HCT116 (cell line): Measurements from ENCODE around the gene ELF2. TPM values are rescaled to one million over a fixed set of nuclear protein-coding genes. Genes with fewer than 3 reads are reported as not detected.

Experiments used
- ATAC-seq: fragments of 200-7000 bp; cut with Tn5 transposase; 2 replicates; pipeline ENCODE4 v1.9.1; 2020; ENCODE audit warnings: mild to moderate bottlenecking, moderate library complexity
- BruUV-seq: library from RNA; stranded (reverse); fragments of 400-500 nt; replicated peaks from 2 replicates; lab custom pipeline; 2021; lab: Mats Ljungman, UMichigan
- CTCF ChIA-PET: fragments of 300-600 bp; sonication (Branson Sonifier 250); formaldehyde crosslinking; loops from one replicate; lab custom pipeline; 2021; ENCODE audit warnings: antibody characterized with exemption; lab: Charles Lee
- POLR2A ChIA-PET: fragments of 300-600, 350-600 bp; sonication (Branson Sonifier 250); formaldehyde crosslinking; loops from one replicate; lab custom pipeline; 2021; ENCODE audit warnings: antibody characterized with exemption; lab: Charles Lee
- RAD21 ChIA-PET, 2 experiments: fragments of 300-600 bp; sonication (Branson Sonifier 250); formaldehyde crosslinking; loops; one replicate each; lab custom pipeline; 2023; ENCODE audit warnings: low total read pairs in 2 of 2; ENCODE audit not compliant: uncharacterized antibody in 2 of 2, unreplicated experiment in 2 of 2, low non-redundant PET in 1 of 2; lab: Charles Lee
- DNase-seq: peaks from one replicate; pipeline ENCODE4 v3.0.0-alpha.2; 2010; ENCODE audit warnings: low read depth, low spot score
- H2AFZ ChIP-seq: fragments of 200-600 bp; shearing (Covaris generic), sonication (generic); 2 replicates; pipeline ENCODE4 v1.6.1; 2017; ENCODE audit warnings: low read depth, mixed run types, mixed read lengths, antibody characterized with exemption, low read length; ENCODE audit not compliant: poor library complexity, severe bottlenecking
- H3K27ac ChIP-seq: 2 replicates; pipeline ENCODE4 v1.5.1; 2012; ENCODE audit warnings: low read depth, low read length
- H3K27me3 ChIP-seq: fragments of 200-600 bp; sonication (generic); 2 replicates; pipeline ENCODE4 v1.6.1; 2016; ENCODE audit warnings: mixed run types, low read length, mixed read lengths; ENCODE audit not compliant: insufficient read depth
- H3K36me3 ChIP-seq, 2 experiments: fragments of 200-500 bp in 1 of 2; fragments of 200-600 bp in 1 of 2; sonication (Bioruptor generic) in 1 of 2; sonication (generic) in 1 of 2; 2 replicates each; pipeline versions ENCODE4 v1.5.1 to v1.6.1; 2014 to 2016; ENCODE audit warnings: low read length in 2 of 2, inconsistent platforms in 1 of 2, mixed read lengths in 1 of 2, mixed run types in 1 of 2; ENCODE audit not compliant: insufficient read depth in 2 of 2, control insufficient read depth in 1 of 2
- H3K4me1 ChIP-seq, 2 experiments: fragments of 200-600 bp in 1 of 2; sonication (generic) in 1 of 2; 2 replicates each; pipeline versions ENCODE4 v1.5.1 to v1.6.1; 2012 to 2017; ENCODE audit warnings: low read length in 2 of 2, inconsistent platforms in 1 of 2, mild to moderate bottlenecking in 1 of 2, mixed read lengths in 1 of 2, mixed run types in 1 of 2, moderate library complexity in 1 of 2; ENCODE audit not compliant: insufficient read depth in 2 of 2, control insufficient read depth in 1 of 2
- H3K4me2 ChIP-seq: fragments of 200-600 bp; sonication (generic); 2 replicates; pipeline ENCODE4 v1.6.1; 2017; ENCODE audit warnings: mixed run types, low read length, mixed read lengths
- H3K4me3 ChIP-seq, 2 experiments: fragments of 200-600 bp in 1 of 2; sonication (generic) in 1 of 2; replicated peaks in 1 of 2; 2 replicates each; pipeline ENCODE4 v1.5.1; 2011 to 2016; ENCODE audit warnings: low read length in 2 of 2, control low read depth in 1 of 2, low read depth in 1 of 2, mild to moderate bottlenecking in 1 of 2, mixed read lengths in 1 of 2, mixed run types in 1 of 2
- H3K79me2 ChIP-seq: fragments of 200-600 bp; sonication (generic); 2 replicates; pipeline ENCODE4 v1.6.1; 2017; ENCODE audit warnings: mild to moderate bottlenecking, mixed run types, low read length, moderate library complexity, mixed read lengths; ENCODE audit not compliant: insufficient read depth
- H3K9ac ChIP-seq: fragments of 200-600 bp; sonication (generic); 2 replicates; pipeline ENCODE4 v1.6.1; 2016; ENCODE audit warnings: low read length, mixed read lengths
- H3K9me2 ChIP-seq: fragments of 200-600 bp; sonication (generic), shearing (Covaris generic); 2 replicates; pipeline ENCODE4 v1.6.1; 2017; ENCODE audit warnings: mixed run types, mild to moderate bottlenecking, moderate library complexity; ENCODE audit not compliant: insufficient read depth
- H3K9me3 ChIP-seq, 2 experiments: fragments of 200-500 bp in 1 of 2; fragments of 200-600 bp in 1 of 2; sonication (Bioruptor generic) in 1 of 2; sonication (generic) in 1 of 2; 2 replicates each; pipeline ENCODE4 v1.6.1; 2014 to 2017; ENCODE audit warnings: low read length in 2 of 2, mixed read lengths in 2 of 2, inconsistent platforms in 1 of 2, low read depth in 1 of 2, mild to moderate bottlenecking in 1 of 2, mixed run types in 1 of 2, moderate library complexity in 1 of 2; ENCODE audit not compliant: control insufficient read depth in 1 of 2, insufficient read depth in 1 of 2
- H4K20me1 ChIP-seq: fragments of 200-600 bp; sonication (generic), shearing (Covaris generic); 2 replicates; pipeline ENCODE4 v1.6.1; 2017; ENCODE audit warnings: mixed run types, mild to moderate bottlenecking, moderate library complexity; ENCODE audit not compliant: insufficient read depth
- ATF3 ChIP-seq: IDR thresholded peaks from 2 replicates; pipeline ENCODE4 v1.6.1; 2012
- CBX3 ChIP-seq: IDR thresholded peaks from 2 replicates; pipeline ENCODE4 v1.6.1; 2012; ENCODE audit warnings: low read depth
- CEBPB ChIP-seq: IDR thresholded peaks from 2 replicates; pipeline ENCODE4 v1.6.1; 2012; ENCODE audit warnings: low read depth
- ELF1 ChIP-seq: IDR thresholded peaks from 2 replicates; pipeline ENCODE4 v1.6.1; 2012; ENCODE audit warnings: low read depth, borderline replicate concordance
- EZH2 ChIP-seq: fragments of 200-600 bp; sonication (generic); IDR thresholded peaks from 2 replicates; pipeline ENCODE4 v1.6.1; 2017; ENCODE audit warnings: antibody characterized with exemption, mixed run types
- EZH2phosphoT487 ChIP-seq: fragments of 200-600 bp; IDR thresholded peaks from 2 replicates; pipeline ENCODE4 v1.6.1; 2018; ENCODE audit warnings: antibody characterized with exemption, borderline replicate concordance
- FOSL1 ChIP-seq: IDR thresholded peaks from 2 replicates; pipeline ENCODE4 v1.6.1; 2012; ENCODE audit warnings: low read depth
- POLR2AphosphoS5 ChIP-seq: IDR thresholded peaks from 2 replicates; pipeline ENCODE4 v1.6.1; 2011; ENCODE audit warnings: mild to moderate bottlenecking, low read depth, low read length, moderate library complexity
- RAD21 ChIP-seq: IDR thresholded peaks from 2 replicates; pipeline ENCODE4 v1.6.1; 2012; ENCODE audit warnings: low read depth, mild to moderate bottlenecking
- REST ChIP-seq: IDR thresholded peaks from 2 replicates; pipeline ENCODE4 v1.6.1; 2012; ENCODE audit warnings: low read depth
- SIN3A ChIP-seq: IDR thresholded peaks from 2 replicates; pipeline ENCODE4 v1.6.1; 2012; ENCODE audit warnings: low read depth
- SP1 ChIP-seq: IDR thresholded peaks from 2 replicates; pipeline ENCODE4 v1.6.1; 2012; ENCODE audit warnings: low read depth
- TCF7L2 ChIP-seq: IDR thresholded peaks from 2 replicates; pipeline ENCODE4 v1.7.0; 2011; ENCODE audit warnings: borderline replicate concordance, inconsistent platforms; ENCODE audit not compliant: insufficient read depth, insufficient read length; ENCODE audit errors: extremely low read depth
- YY1 ChIP-seq: IDR thresholded peaks from 2 replicates; pipeline ENCODE4 v1.6.1; 2011; ENCODE audit warnings: low read length, low read depth, moderate library complexity, mild to moderate bottlenecking; ENCODE audit not compliant: insufficient replicate concordance; ENCODE audit errors: extremely low read depth
- ZFX ChIP-seq: fragments of 450-650 bp; IDR thresholded peaks from 2 replicates; pipeline ENCODE4 v1.6.1; 2017
- ZNF274 ChIP-seq: fragments of 200-500 bp; sonication (Bioruptor generic); IDR thresholded peaks from 2 replicates; pipeline ENCODE4 v1.6.1; 2014; ENCODE audit warnings: mild to moderate bottlenecking, low read depth, low read length, inconsistent platforms
- intact Hi-C: fragments of 100-400 bp; cut with micrococcal nuclease; formaldehyde crosslinking; loops from 2 replicates; pipeline ENCODE4 v1.10.0; 2022
- total RNA-seq: library from RNA; stranded (reverse); gene quantifications from one replicate; pipeline ENCODE4 v1.2.1, GENCODE V29; 2021; ENCODE audit not compliant: unreplicated experiment

Gene ELF2
- total RNA-seq, 1 experiment from 2014 or later, result 28.2 TPM

GRCh38 chr4:139014371-139015268, 162.4 kb downstream of the ELF2 start (continued):
- 0 out of 2 replicates have a peak, but pooled peaks have one; percentile 52 for TF ChIP-seq ATF3
- TF ChIP-seq RAD21, result 0 out of 2 replicates have a peak, but pooled peaks have one; percentile 13
- TF ChIP-seq SP1, result peak; percentile 92
- no peak for TF ChIP-seq REST
- peak; percentile 38; the same call in 1 of the 2 replicates for TF ChIP-seq CEBPB
- no peak for TF ChIP-seq ZNF274
- peak; percentile 88 for TF ChIP-seq SIN3A

DNA sequence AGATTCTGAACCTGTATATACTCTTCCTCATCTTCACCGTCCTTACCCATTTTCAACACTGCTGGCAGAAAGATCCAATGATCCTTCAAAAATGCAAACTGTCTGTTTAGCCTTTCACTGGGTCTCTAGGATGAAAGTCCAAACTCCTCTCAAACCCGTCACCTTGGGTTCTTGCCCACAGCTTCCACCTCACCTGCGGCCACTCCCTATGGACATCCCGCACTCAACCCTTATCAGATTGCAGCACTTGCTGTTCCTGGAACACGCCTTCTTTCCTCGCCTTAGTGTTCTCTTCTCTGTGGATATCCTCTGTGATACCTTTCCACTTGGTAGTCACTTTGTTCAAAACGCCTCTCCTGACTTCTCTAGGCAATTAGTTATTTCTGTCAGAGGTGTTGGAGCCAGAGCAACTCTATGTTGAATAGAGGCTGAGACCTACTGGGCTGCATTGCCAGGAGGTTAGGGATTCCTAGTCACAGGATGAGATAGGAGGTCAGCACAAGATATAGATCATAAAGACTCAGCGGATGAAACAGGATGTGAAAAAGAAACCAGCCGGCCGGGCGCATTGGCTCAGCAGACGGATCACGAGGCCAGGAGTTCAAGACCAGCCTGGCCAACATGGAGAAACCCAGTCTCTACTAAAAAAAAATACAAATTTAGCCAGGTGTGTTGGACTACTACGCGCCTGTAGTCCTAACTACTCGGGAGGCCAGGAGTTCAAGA, 165.6 kb downstream of the ELF2 start:
- peaks cover 13 to 26% of the 10 kb centered on the region in 2 experiments for H3K4me1 ChIP-seq
- intact Hi-C loops, result no loop called here
- no peak overlapping the region for H3K4me3 ChIP-seq
- DNase-seq (no peak), ATAC-seq (no peak)
- H3K27me3 ChIP-seq, result no peaks in the 10 kb centered on the region
- CTCF ChIA-PET, result no interaction called here
- H3K9me2 ChIP-seq, result no peaks in the 10 kb centered on the region
- POLR2A ChIA-PET, result no interaction called here
- H4K20me1 ChIP-seq, result no peaks in the 10 kb centered on the region
- H3K79me2 ChIP-seq, result peaks cover 6% of the 10 kb centered on the region
- no peak overlapping the region for H3K9ac ChIP-seq
- no peak overlapping the region for H3K4me2 ChIP-seq
- RAD21 ChIA-PET, result no interaction called here
- no peaks in the 10 kb centered on the region for H3K36me3 ChIP-seq
- H3K9me3 ChIP-seq, result no peaks in the 10 kb centered on the region
- no peak overlapping the region for H3K27ac ChIP-seq
- H2AFZ ChIP-seq, result no peak overlapping the region
- BruUV-seq, result no TSS peak
- no peak for TF ChIP-seq POLR2AphosphoS5
- no peak for TF ChIP-seq ZNF274
- no peak for TF ChIP-seq RAD21
- no peak for TF ChIP-seq ATF3
- no peak for TF ChIP-seq CEBPB
- no peak for TF ChIP-seq EZH2
- no peak for TF ChIP-seq FOSL1
- no peak for TF ChIP-seq CBX3
- TF ChIP-seq ELF1, result no peak
- no peak for TF ChIP-seq ZFX
- TF ChIP-seq YY1, result no peak
- no peak for TF ChIP-seq EZH2phosphoT487
- no peak for TF ChIP-seq SIN3A
- no peak for TF ChIP-seq SP1
- TF ChIP-seq TCF7L2, result no peak
